Liver (tissue), 9 donors: ENCODE measurements around the gene OR5B21. TPM values are rescaled to one million over a fixed set of nuclear protein-coding genes. Genes with fewer than 3 reads are reported as not detected.

ENCODE experiments used
- DNase-seq: peaks from one replicate; pipeline ENCODE4 v3.0.0-alpha.2; 2017; ENCODE audit warnings: low spot score
- H3K27ac ChIP-seq, 2 donors: one replicate each; pipeline ENCODE4 v1.7.0; 2013; ENCODE audit warnings: inconsistent platforms in 2 of 2, low read length in 2 of 2, control low read depth in 1 of 2, low read depth in 1 of 2, mild to moderate bottlenecking in 1 of 2
- H3K27me3 ChIP-seq, 4 donors: one replicate each; pipeline versions ENCODE4 v1.6.1 to v1.7.0; 2013; ENCODE audit warnings: low read length in 3 of 4, inconsistent platforms in 1 of 4, mild to moderate bottlenecking in 1 of 4, moderate library complexity in 1 of 4; ENCODE audit not compliant: control insufficient read depth in 4 of 4, insufficient read depth in 4 of 4
- H3K36me3 ChIP-seq, 4 donors: one replicate each; pipeline versions ENCODE4 v1.6.1 to v1.7.0; 2013; ENCODE audit warnings: low read length in 3 of 4, mild to moderate bottlenecking in 3 of 4, low read depth in 1 of 4, moderate library complexity in 1 of 4; ENCODE audit not compliant: control insufficient read depth in 4 of 4, insufficient read depth in 3 of 4
- H3K4me1 ChIP-seq, 4 donors: one replicate each; pipeline versions ENCODE4 v1.6.1 to v1.7.0; 2013; ENCODE audit warnings: low read length in 3 of 4, mild to moderate bottlenecking in 3 of 4, moderate library complexity in 1 of 4; ENCODE audit not compliant: control insufficient read depth in 4 of 4, insufficient read depth in 4 of 4
- H3K4me3 ChIP-seq, 3 donors: one replicate each; pipeline versions ENCODE4 v1.6.1 to v1.7.0; 2013; ENCODE audit warnings: low read length in 3 of 3, control low read depth in 1 of 3, low read depth in 1 of 3, mild to moderate bottlenecking in 1 of 3
- H3K9ac ChIP-seq, 2 donors: one replicate each; pipeline ENCODE4 v1.7.0; 2013; ENCODE audit warnings: low read length in 2 of 2, mild to moderate bottlenecking in 2 of 2, moderate library complexity in 2 of 2, control low read depth in 1 of 2, low read depth in 1 of 2
- H3K9me3 ChIP-seq, 4 donors: one replicate each; pipeline versions ENCODE4 v1.6.1 to v1.7.0; 2013; ENCODE audit warnings: low read length in 3 of 4; ENCODE audit not compliant: control insufficient read depth in 4 of 4
- ATF3 ChIP-seq: IDR thresholded peaks from 2 replicates; pipeline ENCODE4 v1.6.1; 2016; ENCODE audit warnings: antibody characterized with exemption
- CTCF ChIP-seq: fragments of 150-350 bp; IDR thresholded peaks from 2 replicates; pipeline ENCODE4 v1.5.1; 2017; ENCODE audit warnings: improper control_type of control experiment, low read depth, low read length; ENCODE audit not compliant: missing input control
- EGR1 ChIP-seq, 2 donors: IDR thresholded peaks; 2 replicates each; pipeline ENCODE4 v1.6.1; 2016 to 2018; ENCODE audit warnings: antibody characterized with exemption in 2 of 2, low read depth in 2 of 2
- FOXA1 ChIP-seq: IDR thresholded peaks from 2 replicates; pipeline ENCODE4 v1.6.1; 2016; ENCODE audit warnings: antibody characterized with exemption
- FOXA2 ChIP-seq: IDR thresholded peaks from 2 replicates; pipeline ENCODE4 v1.6.1; 2016; ENCODE audit warnings: antibody characterized with exemption
- GABPA ChIP-seq, 2 donors: IDR thresholded peaks in 1 of 2; conservative IDR thresholded peaks in 1 of 2; 2 replicates each; pipeline ENCODE4 v1.6.1; 2016; ENCODE audit warnings: antibody characterized with exemption in 2 of 2, mild to moderate bottlenecking in 1 of 2, moderate library complexity in 1 of 2
- HNF4A ChIP-seq, 2 donors: conservative IDR thresholded peaks; 2 replicates each; pipeline ENCODE4 v1.6.1; 2016; ENCODE audit warnings: antibody characterized with exemption in 2 of 2, mild to moderate bottlenecking in 2 of 2
- HNF4G ChIP-seq: IDR thresholded peaks from 2 replicates; pipeline ENCODE4 v1.6.1; 2016; ENCODE audit warnings: antibody characterized with exemption
- JUND ChIP-seq, 2 donors: IDR thresholded peaks; 2 replicates each; pipeline ENCODE4 v1.6.1; 2016; ENCODE audit warnings: antibody characterized with exemption in 2 of 2
- MAX ChIP-seq: IDR thresholded peaks from 2 replicates; pipeline ENCODE4 v1.6.1; 2016; ENCODE audit warnings: antibody characterized with exemption
- NR2F2 ChIP-seq: IDR thresholded peaks from 2 replicates; pipeline ENCODE4 v1.6.1; 2016; ENCODE audit warnings: antibody characterized with exemption
- RAD21 ChIP-seq, 2 donors: IDR thresholded peaks; 2 replicates each; pipeline ENCODE4 v1.6.1; 2016; ENCODE audit warnings: antibody characterized with exemption in 2 of 2, mild to moderate bottlenecking in 2 of 2
- RXRA ChIP-seq, 2 donors: IDR thresholded peaks; 2 replicates each; pipeline ENCODE4 v1.6.1; 2017 to 2018; ENCODE audit warnings: antibody characterized with exemption in 2 of 2, mild to moderate bottlenecking in 1 of 2
- SP1 ChIP-seq: IDR thresholded peaks from 2 replicates; pipeline ENCODE4 v1.6.1; 2018; ENCODE audit warnings: antibody characterized with exemption, mild to moderate bottlenecking
- TAF1 ChIP-seq: conservative IDR thresholded peaks from 2 replicates; pipeline ENCODE4 v1.6.1; 2016; ENCODE audit warnings: antibody characterized with exemption, mild to moderate bottlenecking
- YY1 ChIP-seq: IDR thresholded peaks from 2 replicates; pipeline ENCODE4 v1.6.1; 2016; ENCODE audit warnings: antibody characterized with exemption, mild to moderate bottlenecking
- ZBTB33 ChIP-seq: IDR thresholded peaks from 2 replicates; pipeline ENCODE4 v1.6.1; 2016; ENCODE audit warnings: antibody characterized with exemption
- WGBS: extraction: QIAGEN DNeasy Blood & Tissue Kit; methylation state at CpG from one replicate; pipeline ENCODE4 v1.1.7; 2013; 5-methylcytosine and 5-hydroxymethylcytosine counted together
- polyA plus RNA-seq, 2 donors: library from polyadenylated mRNA; stranded (reverse) in 1 of 2; unstranded in 1 of 2; fragments of 200-250 nt in 1 of 2; fragments of >200 nt in 1 of 2; fragmentation: Nextera tagmentation in 1 of 2; extraction: Ambion mirVana in 1 of 2; gene quantifications; one replicate each; pipeline versions ENCODE4 v1.2.1 to v1.2.3, GENCODE V29; 2013 to 2015
- total RNA-seq, 2 donors: library from RNA; depleted of rRNA; stranded (reverse); fragments of >200 nt; gene quantifications; one replicate each; pipeline ENCODE4 v1.2.3, GENCODE V29; 2014
- TF ChIP-seq, protein P1 (sequence below): IDR thresholded peaks from 2 replicates; pipeline ENCODE4 v1.6.1; 2016; ENCODE audit warnings: antibody characterized with exemption, mild to moderate bottlenecking
- donor health status: healthy.
- donor health status: healthy.
- donor health status: healthy.
- donor health status: healthy.
- donor health status: healthy.

OR5B21 gene
- total and polyA plus RNA-seq, 4 donors, result not detected

DNA sequence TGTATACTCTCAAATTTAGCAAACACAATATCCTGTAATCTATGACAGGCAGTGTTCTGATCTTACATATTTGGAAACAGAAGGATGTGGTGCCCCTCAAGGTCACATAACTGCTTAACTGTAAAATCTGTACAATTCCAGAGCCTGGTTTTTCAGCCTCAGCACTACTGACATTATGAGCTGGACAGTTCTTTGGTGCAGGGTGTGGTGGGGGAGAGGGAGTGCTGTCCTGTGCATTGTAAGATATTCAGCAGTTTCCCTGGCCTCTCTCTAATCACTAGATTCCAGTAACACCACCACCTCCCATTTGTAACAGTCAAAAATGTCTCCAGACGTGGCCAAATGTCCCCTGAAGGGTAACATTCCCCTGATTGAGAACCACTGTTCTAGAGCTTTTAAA, 1.8 kb upstream of the OR5B21 start:
- Histone ChIP-seq H3K27ac (no peak overlapping the region), H3K4me1 (no peaks in the 10 kb centered on the region), H3K9ac (no peak overlapping the region), H3K4me3 (no peak overlapping the region), H3K27me3 (no peaks in the 10 kb centered on the region), H3K36me3 (no peaks in the 10 kb centered on the region), H3K9me3 (no peaks in the 10 kb centered on the region)
- DNase-seq, result no peak
- TF ChIP-seq RAD21 (IDR thresholded peaks at IDR 0.05), result no peak
- no peak for TF ChIP-seq ATF3
- WGBS, result 87% methylated on average over 1 of the region's 1 CpG

DNA sequence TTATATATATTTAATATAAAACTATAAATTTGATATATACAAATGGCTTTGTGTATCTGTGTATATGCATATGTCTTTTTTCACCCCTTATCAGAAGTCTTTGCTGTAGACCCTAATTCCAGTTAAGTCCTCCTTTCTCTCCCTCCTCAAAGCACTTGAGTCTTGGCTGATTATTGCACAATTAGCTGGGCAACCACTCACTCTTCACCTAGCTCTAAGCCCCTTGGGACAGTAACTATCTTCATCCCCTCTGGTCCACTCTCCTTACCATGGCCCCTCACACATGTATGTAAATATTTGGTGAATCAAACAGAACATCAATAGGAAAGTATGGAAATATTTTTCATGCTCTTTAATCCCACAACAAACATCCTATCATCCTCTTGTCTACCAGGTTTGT, 909 bp upstream of the OR5B21 start:
- H3K4me3 ChIP-seq, result no peak overlapping the region
- no peak for DNase-seq
- H3K9ac ChIP-seq, result no peak overlapping the region
- TF ChIP-seq EGR1 (IDR thresholded peaks at IDR 0.05; ENCODE audit: low read depth in 2 of 2), result no peak
- no peak for TF ChIP-seq ATF3
- TF ChIP-seq MAX, result no peak
- TF ChIP-seq FOXA1, result no peak
- no peak for TF ChIP-seq RXRA (IDR thresholded peaks at IDR 0.05)
- no peak for TF ChIP-seq NR2F2
- no peak for TF ChIP-seq ZBTB33
- no peak for TF ChIP-seq JUND (IDR thresholded peaks at IDR 0.05)
- TF ChIP-seq, protein P1, sequence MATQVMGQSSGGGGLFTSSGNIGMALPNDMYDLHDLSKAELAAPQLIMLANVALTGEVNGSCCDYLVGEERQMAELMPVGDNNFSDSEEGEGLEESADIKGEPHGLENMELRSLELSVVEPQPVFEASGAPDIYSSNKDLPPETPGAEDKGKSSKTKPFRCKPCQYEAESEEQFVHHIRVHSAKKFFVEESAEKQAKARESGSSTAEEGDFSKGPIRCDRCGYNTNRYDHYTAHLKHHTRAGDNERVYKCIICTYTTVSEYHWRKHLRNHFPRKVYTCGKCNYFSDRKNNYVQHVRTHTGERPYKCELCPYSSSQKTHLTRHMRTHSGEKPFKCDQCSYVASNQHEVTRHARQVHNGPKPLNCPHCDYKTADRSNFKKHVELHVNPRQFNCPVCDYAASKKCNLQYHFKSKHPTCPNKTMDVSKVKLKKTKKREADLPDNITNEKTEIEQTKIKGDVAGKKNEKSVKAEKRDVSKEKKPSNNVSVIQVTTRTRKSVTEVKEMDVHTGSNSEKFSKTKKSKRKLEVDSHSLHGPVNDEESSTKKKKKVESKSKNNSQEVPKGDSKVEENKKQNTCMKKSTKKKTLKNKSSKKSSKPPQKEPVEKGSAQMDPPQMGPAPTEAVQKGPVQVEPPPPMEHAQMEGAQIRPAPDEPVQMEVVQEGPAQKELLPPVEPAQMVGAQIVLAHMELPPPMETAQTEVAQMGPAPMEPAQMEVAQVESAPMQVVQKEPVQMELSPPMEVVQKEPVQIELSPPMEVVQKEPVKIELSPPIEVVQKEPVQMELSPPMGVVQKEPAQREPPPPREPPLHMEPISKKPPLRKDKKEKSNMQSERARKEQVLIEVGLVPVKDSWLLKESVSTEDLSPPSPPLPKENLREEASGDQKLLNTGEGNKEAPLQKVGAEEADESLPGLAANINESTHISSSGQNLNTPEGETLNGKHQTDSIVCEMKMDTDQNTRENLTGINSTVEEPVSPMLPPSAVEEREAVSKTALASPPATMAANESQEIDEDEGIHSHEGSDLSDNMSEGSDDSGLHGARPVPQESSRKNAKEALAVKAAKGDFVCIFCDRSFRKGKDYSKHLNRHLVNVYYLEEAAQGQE, result no peak
- TF ChIP-seq YY1, result no peak
- no peak for TF ChIP-seq HNF4A (conservative IDR thresholded peaks at IDR 0.05)
- TF ChIP-seq CTCF, result no peak
- TF ChIP-seq RAD21 (IDR thresholded peaks at IDR 0.05), result no peak
- no peak for TF ChIP-seq TAF1
- no peak for TF ChIP-seq SP1
- TF ChIP-seq HNF4G, result no peak
- no peak for TF ChIP-seq FOXA2
- TF ChIP-seq GABPA (IDR thresholded peaks at IDR 0.05 in 1 of 2, conservative IDR thresholded peaks at IDR 0.05 in 1 of 2), result no peak
- no peaks in the 10 kb centered on the region for H3K36me3 ChIP-seq
- H3K4me1 ChIP-seq, result no peaks in the 10 kb centered on the region
- no peak overlapping the region for H3K27ac ChIP-seq
- H3K9me3 ChIP-seq, result no peaks in the 10 kb centered on the region
- no peaks in the 10 kb centered on the region for H3K27me3 ChIP-seq
